HL-60 (cell line): ENCODE measurements around the gene HOXB4.

ENCODE experiments used
- GABPA ChIP-seq: IDR thresholded peaks from 2 replicates; pipeline ENCODE4 v1.6.1; 2012; ENCODE audit warnings: low read depth
- POLR2AphosphoS5 ChIP-seq: IDR thresholded peaks from 2 replicates; pipeline ENCODE4 v1.6.1; 2012; ENCODE audit warnings: low read depth
- SPI1 ChIP-seq: IDR thresholded peaks from 2 replicates; pipeline ENCODE4 v1.6.1; 2012; ENCODE audit warnings: low read depth, mild to moderate bottlenecking, borderline replicate concordance
- TF ChIP-seq, protein P1 (sequence below): IDR thresholded peaks from one replicate; pipeline ENCODE4 v1.5.1; 2011; ENCODE audit warnings: low read length, control low read depth, inconsistent platforms; ENCODE audit not compliant: insufficient read depth
- TF ChIP-seq, protein P2 (sequence below): IDR thresholded peaks from 2 replicates; pipeline ENCODE4 v1.6.1; 2012; ENCODE audit warnings: low read depth; ENCODE audit not compliant: insufficient replicate concordance

DNA sequence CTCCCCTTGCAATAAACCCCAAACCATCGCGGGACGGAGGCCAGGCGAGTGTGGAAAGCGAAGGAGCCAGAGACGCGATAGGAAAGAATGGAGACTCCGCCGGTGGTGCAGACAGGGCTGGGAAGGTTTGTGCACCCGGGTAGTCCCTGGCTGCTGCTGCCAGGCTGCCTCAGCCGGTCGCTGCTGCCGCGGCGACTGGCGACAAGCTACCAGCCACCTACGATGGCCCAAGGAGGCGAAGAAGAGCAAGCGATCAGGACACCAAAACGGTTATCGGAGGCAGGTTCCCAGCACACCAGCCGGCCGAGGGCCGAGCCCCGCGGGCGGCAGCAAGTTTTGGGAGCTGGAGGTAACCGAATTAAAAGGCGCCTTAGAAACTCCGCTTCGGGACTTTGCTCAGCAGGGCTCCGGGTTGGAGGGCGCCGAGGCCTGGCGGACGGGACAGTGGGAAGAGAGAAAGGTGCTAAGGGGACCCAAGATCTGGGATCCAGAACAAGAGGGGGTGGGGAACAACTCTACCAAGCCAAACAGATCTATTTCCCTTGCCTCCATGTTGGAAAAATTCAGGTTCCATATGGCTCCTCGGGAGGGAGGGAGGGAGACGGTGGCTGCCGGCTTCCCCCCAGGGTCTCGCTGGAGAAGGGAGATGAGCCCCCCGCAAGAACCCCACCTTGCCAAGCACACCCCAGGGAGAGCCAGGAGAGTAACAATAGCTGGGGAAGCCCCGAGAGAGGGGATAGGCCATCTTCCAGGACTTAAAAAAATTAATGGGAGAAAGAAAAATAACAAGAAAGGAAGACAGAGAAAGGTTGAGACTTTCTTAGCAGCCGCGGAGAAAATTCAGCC lies 23.5 kb downstream of the HOXB4 start:
- TF ChIP-seq POLR2AphosphoS5 (no peak), SPI1 (no peak), GABPA (no peak)
- TF ChIP-seq, protein P1, sequence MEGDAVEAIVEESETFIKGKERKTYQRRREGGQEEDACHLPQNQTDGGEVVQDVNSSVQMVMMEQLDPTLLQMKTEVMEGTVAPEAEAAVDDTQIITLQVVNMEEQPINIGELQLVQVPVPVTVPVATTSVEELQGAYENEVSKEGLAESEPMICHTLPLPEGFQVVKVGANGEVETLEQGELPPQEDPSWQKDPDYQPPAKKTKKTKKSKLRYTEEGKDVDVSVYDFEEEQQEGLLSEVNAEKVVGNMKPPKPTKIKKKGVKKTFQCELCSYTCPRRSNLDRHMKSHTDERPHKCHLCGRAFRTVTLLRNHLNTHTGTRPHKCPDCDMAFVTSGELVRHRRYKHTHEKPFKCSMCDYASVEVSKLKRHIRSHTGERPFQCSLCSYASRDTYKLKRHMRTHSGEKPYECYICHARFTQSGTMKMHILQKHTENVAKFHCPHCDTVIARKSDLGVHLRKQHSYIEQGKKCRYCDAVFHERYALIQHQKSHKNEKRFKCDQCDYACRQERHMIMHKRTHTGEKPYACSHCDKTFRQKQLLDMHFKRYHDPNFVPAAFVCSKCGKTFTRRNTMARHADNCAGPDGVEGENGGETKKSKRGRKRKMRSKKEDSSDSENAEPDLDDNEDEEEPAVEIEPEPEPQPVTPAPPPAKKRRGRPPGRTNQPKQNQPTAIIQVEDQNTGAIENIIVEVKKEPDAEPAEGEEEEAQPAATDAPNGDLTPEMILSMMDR, result no peak
- TF ChIP-seq, protein P2, sequence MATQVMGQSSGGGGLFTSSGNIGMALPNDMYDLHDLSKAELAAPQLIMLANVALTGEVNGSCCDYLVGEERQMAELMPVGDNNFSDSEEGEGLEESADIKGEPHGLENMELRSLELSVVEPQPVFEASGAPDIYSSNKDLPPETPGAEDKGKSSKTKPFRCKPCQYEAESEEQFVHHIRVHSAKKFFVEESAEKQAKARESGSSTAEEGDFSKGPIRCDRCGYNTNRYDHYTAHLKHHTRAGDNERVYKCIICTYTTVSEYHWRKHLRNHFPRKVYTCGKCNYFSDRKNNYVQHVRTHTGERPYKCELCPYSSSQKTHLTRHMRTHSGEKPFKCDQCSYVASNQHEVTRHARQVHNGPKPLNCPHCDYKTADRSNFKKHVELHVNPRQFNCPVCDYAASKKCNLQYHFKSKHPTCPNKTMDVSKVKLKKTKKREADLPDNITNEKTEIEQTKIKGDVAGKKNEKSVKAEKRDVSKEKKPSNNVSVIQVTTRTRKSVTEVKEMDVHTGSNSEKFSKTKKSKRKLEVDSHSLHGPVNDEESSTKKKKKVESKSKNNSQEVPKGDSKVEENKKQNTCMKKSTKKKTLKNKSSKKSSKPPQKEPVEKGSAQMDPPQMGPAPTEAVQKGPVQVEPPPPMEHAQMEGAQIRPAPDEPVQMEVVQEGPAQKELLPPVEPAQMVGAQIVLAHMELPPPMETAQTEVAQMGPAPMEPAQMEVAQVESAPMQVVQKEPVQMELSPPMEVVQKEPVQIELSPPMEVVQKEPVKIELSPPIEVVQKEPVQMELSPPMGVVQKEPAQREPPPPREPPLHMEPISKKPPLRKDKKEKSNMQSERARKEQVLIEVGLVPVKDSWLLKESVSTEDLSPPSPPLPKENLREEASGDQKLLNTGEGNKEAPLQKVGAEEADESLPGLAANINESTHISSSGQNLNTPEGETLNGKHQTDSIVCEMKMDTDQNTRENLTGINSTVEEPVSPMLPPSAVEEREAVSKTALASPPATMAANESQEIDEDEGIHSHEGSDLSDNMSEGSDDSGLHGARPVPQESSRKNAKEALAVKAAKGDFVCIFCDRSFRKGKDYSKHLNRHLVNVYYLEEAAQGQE, result no peak
